ENCODE data around the gene F2RL3. TPM values are rescaled to one million over a fixed set of nuclear protein-coding genes. Genes with fewer than 3 reads are reported as not detected.

Gene F2RL3
- total RNA-seq, 2 donors from 2014 or later, result 1.6 to 2.1 TPM

GRCh38 chr19:16883522-16883921 is 5.3 kb upstream of the F2RL3 start:
- no peak overlapping the region for H3K27ac ChIP-seq
- H3K9me3 ChIP-seq, result peaks cover 0 to 23% (median 0%) of the 10 kb centered on the region in 3 donors
- 83% methylated on average over 3 of the region's 3 CpGs; no CpG with 5 or more reads in 1 of the 2 donors for WGBS, 2 donors
- H3K4me1 ChIP-seq, result no peaks in the 10 kb centered on the region
- intact Hi-C loops (cut with DNase I), result no loop called here
- TF ChIP-seq POLR2A (IDR thresholded peaks at IDR 0.05) (no peak), CTCF (IDR thresholded peaks at IDR 0.05) (no peak)
- peaks cover 0 to 7% of the 10 kb centered on the region in 2 donors for H3K27me3 ChIP-seq
- no peak for ATAC-seq
- H3K4me3 ChIP-seq, result no peak overlapping the region
- DNase-seq, result no peak
- H3K36me3 ChIP-seq (replicated peaks in 1 of 2; ENCODE audit: insufficient read depth in 1 of 2, low read depth in 2 of 2), result peaks cover 0 to 4% of the 10 kb centered on the region in 2 donors

GRCh38 chr19:16885166-16885565 is 3.6 kb upstream of the F2RL3 start:
- no peak for DNase-seq
- ATAC-seq, result no peak
- Histone ChIP-seq H3K36me3 (replicated peaks in 1 of 2; ENCODE audit: insufficient read depth in 1 of 2, low read depth in 2 of 2) (no peaks in the 10 kb centered on the region), H3K27me3 (peaks cover 0 to 10% of the 10 kb centered on the region in 2 donors), H3K9me3 (peaks cover 0 to 23% (median 0%) of the 10 kb centered on the region in 3 donors), H3K27ac (no peak overlapping the region), H3K4me1 (no peaks in the 10 kb centered on the region), H3K4me3 (no peak overlapping the region)
- no peak for TF ChIP-seq CTCF (IDR thresholded peaks at IDR 0.05)
- no peak for TF ChIP-seq POLR2A (IDR thresholded peaks at IDR 0.05)
- intact Hi-C loops (cut with DNase I), result no loop called here
- 39 to 42% methylated on average over 5 of the region's 5 CpGs for WGBS, 2 donors

- peak in 3 of 4 donors; percentile 30 to 32 (median 30) for DNase-seq
- Histone ChIP-seq H3K27me3 (peaks cover 0 to 10% of the 10 kb centered on the region in 2 donors), H3K36me3 (replicated peaks in 1 of 2; ENCODE audit: insufficient read depth in 1 of 2, low read depth in 2 of 2) (no peaks in the 10 kb centered on the region), H3K9me3 (peaks cover 0 to 15% (median 0%) of the 10 kb centered on the region in 3 donors), H3K4me3 (no peak overlapping the region), H3K4me1 (no peaks in the 10 kb centered on the region), H3K27ac (peak overlapping the region in 2 of 4 donors; percentile 18 to 62)
- peak; percentile 66 for ATAC-seq
- intact Hi-C loops (cut with DNase I), result no loop called here
- 59 to 69% methylated on average over 10 to 20 of the region's 20 CpGs for WGBS, 2 donors
- no peak for TF ChIP-seq CTCF (IDR thresholded peaks at IDR 0.05)
- TF ChIP-seq POLR2A (IDR thresholded peaks at IDR 0.05), result no peak
These were observed 2.4 kb upstream of the F2RL3 start for GRCh38 chr19:16886305-16886880.

GRCh38 chr19:16887353-16888265 is 1.2 kb upstream of the F2RL3 start:
- intact Hi-C loops (cut with DNase I), result no loop called here

More at GRCh38 chr19:16887353-16888265, 1.2 kb upstream of the F2RL3 start:
- no peak for DNase-seq
- no peak for TF ChIP-seq CTCF (IDR thresholded peaks at IDR 0.05)
- TF ChIP-seq POLR2A (IDR thresholded peaks at IDR 0.05), result no peak
- Histone ChIP-seq H3K36me3 (replicated peaks in 1 of 2; ENCODE audit: insufficient read depth in 1 of 2, low read depth in 2 of 2) (no peaks in the 10 kb centered on the region), H3K4me1 (no peaks in the 10 kb centered on the region), H3K27ac (peak overlapping the region in 3 of 4 donors; percentile 8 to 39 (median 36)), H3K4me3 (no peak overlapping the region), H3K9me3 (peaks cover 0 to 5% (median 0%) of the 10 kb centered on the region in 3 donors), H3K27me3 (peaks cover 0 to 10% of the 10 kb centered on the region in 2 donors)
- WGBS, 2 donors, result 52 to 57% methylated on average over 8 to 17 of the region's 17 CpGs
- no peak for ATAC-seq
